ENCODE data around the gene HTT. TPM values are rescaled to one million over a fixed set of nuclear protein-coding genes. Genes with fewer than 3 reads are reported as not detected.

The HTT gene
- total and polyA plus RNA-seq, 2 of the 13 experiments (the other 11 are each of a cell fraction or from before 2014, with no cell fraction given) = 17.5 to 19.5 TPM

DNA sequence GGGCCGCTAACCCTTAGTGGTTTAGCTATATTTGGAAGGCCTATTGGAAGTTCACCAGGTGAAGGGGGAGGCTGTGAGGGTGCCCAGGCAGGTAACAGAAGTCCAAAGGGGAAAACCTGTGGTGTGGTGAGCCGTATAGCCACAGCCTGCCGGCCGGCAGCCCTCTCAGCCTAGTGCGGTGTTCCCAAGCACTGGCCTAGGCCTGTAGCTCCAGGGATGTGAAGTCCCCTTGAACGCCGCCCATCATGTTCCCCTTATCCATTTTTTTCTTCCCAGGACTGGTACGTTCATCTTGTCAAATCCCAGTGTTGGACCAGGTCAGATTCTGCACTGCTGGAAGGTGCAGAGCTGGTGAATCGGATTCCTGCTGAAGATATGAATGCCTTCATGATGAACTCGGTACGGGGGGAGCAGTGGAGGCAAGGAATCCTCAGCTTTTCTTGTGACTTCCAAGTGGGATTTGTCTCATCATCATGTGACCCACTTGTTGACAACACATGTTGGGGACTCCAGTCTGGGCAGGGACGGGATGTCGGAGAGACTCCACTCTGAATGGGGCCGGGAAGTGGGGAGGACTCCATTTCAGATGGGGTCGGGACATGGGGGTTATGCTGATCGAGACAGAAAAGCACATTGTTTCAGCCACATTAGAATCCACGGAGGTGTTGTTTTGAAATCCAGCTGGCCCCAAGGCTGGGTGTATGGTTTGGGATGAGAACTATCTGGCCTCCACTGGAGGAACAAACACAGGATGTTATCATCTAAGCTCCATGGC lies 135.3 kb downstream of the HTT start:
- no peak for DNase-seq (ENCODE audit: low spot score)
- H2AFZ ChIP-seq (ENCODE audit: low read length) = no peak overlapping the region
- POLR2A ChIA-PET = no interaction called here
- no peak for ATAC-seq
- no peak overlapping the region for H3K4me2 ChIP-seq (ENCODE audit: low read depth, low read length)
- H3K9ac ChIP-seq (ENCODE audit: insufficient read depth, low read depth, low read length) = no peak overlapping the region
- TF ChIP-seq ZNF160 (CRISPR knock-in tag; IDR thresholded peaks at IDR 0.05) = no peak
- no peak for TF ChIP-seq NAIF1 (CRISPR knock-in tag; IDR thresholded peaks at IDR 0.05; ENCODE audit: borderline replicate concordance)
- H3K4me1 ChIP-seq (ENCODE audit: insufficient read depth, low read length) = peaks cover 67% of the 10 kb centered on the region
- no peak overlapping the region for H3K27ac ChIP-seq (ENCODE audit: extremely low read length, insufficient read depth, low read length)
- FAIRE-seq = no peak
- H3K9me3 ChIP-seq (ENCODE audit: low read length) = no peaks in the 10 kb centered on the region
- no peaks in the 10 kb centered on the region for H3K27me3 ChIP-seq (ENCODE audit: control insufficient read depth in 1 of 2, insufficient read depth in 2 of 2, low read length in 2 of 2)
- WGBS (ENCODE audit: low lambda C conversion rate) = over 99% methylated on average over 16 of the region's 17 CpGs
- CTCF ChIA-PET (ENCODE audit: low intra/inter-chr PET ratio, low total read pairs) = no interaction called here
- no peaks in the 10 kb centered on the region for H4K20me1 ChIP-seq (ENCODE audit: insufficient read depth, low read length)
- no TSS peak for BruUV-seq (replicated peaks)
- in situ Hi-C loops (cut with HindIII; ENCODE audit: extremely low pct_ligation_motif_present, low pct_unique_long_range_greater_than_20kb) (no loop called here), intact Hi-C loops (cut with micrococcal nuclease; ENCODE audit: unreplicated experiment) (loop anchor here (5.0 to 10.0 kb wide), 2 partner anchors 55 to 93 kb away; no protein-coding TSS in a partner anchor)
- H3K36me3 ChIP-seq (replicated peaks in 1 of 2; ENCODE audit: control insufficient read depth in 1 of 2, insufficient read depth in 2 of 2, low read length in 2 of 2) = peaks cover 26 to 53% of the 10 kb centered on the region in 2 experiments
- H3K4me3 ChIP-seq (replicated peaks in 1 of 3; ENCODE audit: insufficient read depth in 1 of 3, low read depth in 2 of 3, low read length in 3 of 3) = no peak overlapping the region
- no peaks in the 10 kb centered on the region for H3K79me2 ChIP-seq (ENCODE audit: insufficient read depth, low read length)

DNA sequence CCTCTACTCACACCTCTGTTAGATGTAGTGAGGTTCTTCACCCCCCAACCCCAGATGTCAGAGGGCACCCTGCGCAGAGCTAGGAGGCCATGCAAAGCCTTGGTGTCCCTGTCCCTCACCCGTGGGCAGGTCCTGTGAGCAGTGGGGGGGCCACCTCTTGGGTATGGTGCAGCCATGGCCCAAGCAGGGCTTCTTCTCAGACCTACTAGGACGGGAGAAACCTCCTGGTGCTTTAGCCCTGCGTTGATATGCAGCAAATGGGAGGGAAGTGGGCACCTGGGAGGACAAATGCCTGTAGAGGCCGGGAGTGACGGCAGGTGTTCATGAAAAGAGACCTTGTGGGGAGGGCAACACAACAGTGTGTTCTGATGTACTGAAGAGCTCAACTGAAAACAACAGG lies 136.0 kb downstream of the HTT start:
- Histone ChIP-seq H2AFZ (ENCODE audit: low read length) (no peak overlapping the region), H3K9ac (ENCODE audit: insufficient read depth, low read depth, low read length) (no peak overlapping the region), H3K36me3 (replicated peaks in 1 of 2; ENCODE audit: control insufficient read depth in 1 of 2, insufficient read depth in 2 of 2, low read length in 2 of 2) (peaks cover 29 to 60% of the 10 kb centered on the region in 2 experiments), H3K4me3 (replicated peaks in 1 of 3; ENCODE audit: insufficient read depth in 1 of 3, low read depth in 2 of 3, low read length in 3 of 3) (no peak overlapping the region), H3K9me3 (ENCODE audit: low read length) (no peaks in the 10 kb centered on the region), H3K4me1 (ENCODE audit: insufficient read depth, low read length) (peaks cover 59% of the 10 kb centered on the region), H3K27me3 (ENCODE audit: control insufficient read depth in 1 of 2, insufficient read depth in 2 of 2, low read length in 2 of 2) (no peaks in the 10 kb centered on the region), H3K79me2 (ENCODE audit: insufficient read depth, low read length) (no peaks in the 10 kb centered on the region), H4K20me1 (ENCODE audit: insufficient read depth, low read length) (no peaks in the 10 kb centered on the region), H3K4me2 (ENCODE audit: low read depth, low read length) (no peak overlapping the region), H3K27ac (ENCODE audit: extremely low read length, insufficient read depth, low read length) (no peak overlapping the region)
- intact Hi-C loops (cut with micrococcal nuclease; ENCODE audit: unreplicated experiment) = no loop called here
- no TSS peak for BruUV-seq (replicated peaks)
- ChIA-PET CTCF (ENCODE audit: low intra/inter-chr PET ratio, low total read pairs) (no interaction called here), POLR2A (no interaction called here)
- 99% methylated on average over 6 of the region's 6 CpGs for WGBS (ENCODE audit: low lambda C conversion rate)
- in situ Hi-C loops (cut with HindIII; ENCODE audit: extremely low pct_ligation_motif_present, low pct_unique_long_range_greater_than_20kb) = no loop called here
- no peak for ATAC-seq
- no peak for FAIRE-seq
- DNase-seq (ENCODE audit: low spot score) = no peak
- TF ChIP-seq SPEN (CRISPR knock-in tag; IDR thresholded peaks at IDR 0.05; ENCODE audit: low read depth) (no peak), TOPORS (CRISPR knock-in tag; IDR thresholded peaks at IDR 0.05) (no peak), ZNF839 (CRISPR knock-in tag; IDR thresholded peaks at IDR 0.05; ENCODE audit: borderline replicate concordance) (no peak), ZNF672 (CRISPR knock-in tag; IDR thresholded peaks at IDR 0.05) (no peak), SMAD3 (CRISPR knock-in tag; IDR thresholded peaks at IDR 0.05) (no peak), POGZ (CRISPR knock-in tag; IDR thresholded peaks at IDR 0.05) (no peak), KLF11 (CRISPR knock-in tag; IDR thresholded peaks at IDR 0.05) (no peak)
- TF ChIP-seq, protein P1, sequence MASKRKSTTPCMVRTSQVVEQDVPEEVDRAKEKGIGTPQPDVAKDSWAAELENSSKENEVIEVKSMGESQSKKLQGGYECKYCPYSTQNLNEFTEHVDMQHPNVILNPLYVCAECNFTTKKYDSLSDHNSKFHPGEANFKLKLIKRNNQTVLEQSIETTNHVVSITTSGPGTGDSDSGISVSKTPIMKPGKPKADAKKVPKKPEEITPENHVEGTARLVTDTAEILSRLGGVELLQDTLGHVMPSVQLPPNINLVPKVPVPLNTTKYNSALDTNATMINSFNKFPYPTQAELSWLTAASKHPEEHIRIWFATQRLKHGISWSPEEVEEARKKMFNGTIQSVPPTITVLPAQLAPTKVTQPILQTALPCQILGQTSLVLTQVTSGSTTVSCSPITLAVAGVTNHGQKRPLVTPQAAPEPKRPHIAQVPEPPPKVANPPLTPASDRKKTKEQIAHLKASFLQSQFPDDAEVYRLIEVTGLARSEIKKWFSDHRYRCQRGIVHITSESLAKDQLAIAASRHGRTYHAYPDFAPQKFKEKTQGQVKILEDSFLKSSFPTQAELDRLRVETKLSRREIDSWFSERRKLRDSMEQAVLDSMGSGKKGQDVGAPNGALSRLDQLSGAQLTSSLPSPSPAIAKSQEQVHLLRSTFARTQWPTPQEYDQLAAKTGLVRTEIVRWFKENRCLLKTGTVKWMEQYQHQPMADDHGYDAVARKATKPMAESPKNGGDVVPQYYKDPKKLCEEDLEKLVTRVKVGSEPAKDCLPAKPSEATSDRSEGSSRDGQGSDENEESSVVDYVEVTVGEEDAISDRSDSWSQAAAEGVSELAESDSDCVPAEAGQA (IDR thresholded peaks at IDR 0.05; ENCODE audit: low read depth) = no peak
- TF ChIP-seq, protein P1 (CRISPR knock-in tag; IDR thresholded peaks at IDR 0.05; ENCODE audit: borderline replicate concordance) = no peak
- TF ChIP-seq, protein P2, sequence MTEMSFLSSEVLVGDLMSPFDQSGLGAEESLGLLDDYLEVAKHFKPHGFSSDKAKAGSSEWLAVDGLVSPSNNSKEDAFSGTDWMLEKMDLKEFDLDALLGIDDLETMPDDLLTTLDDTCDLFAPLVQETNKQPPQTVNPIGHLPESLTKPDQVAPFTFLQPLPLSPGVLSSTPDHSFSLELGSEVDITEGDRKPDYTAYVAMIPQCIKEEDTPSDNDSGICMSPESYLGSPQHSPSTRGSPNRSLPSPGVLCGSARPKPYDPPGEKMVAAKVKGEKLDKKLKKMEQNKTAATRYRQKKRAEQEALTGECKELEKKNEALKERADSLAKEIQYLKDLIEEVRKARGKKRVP (CRISPR knock-in tag; IDR thresholded peaks at IDR 0.05) = no peak

Measured in HepG2 (cell line).